ENCODE results near the gene FAM167B.

- TF ChIP-seq CTCF (IDR thresholded peaks at IDR 0.05; ENCODE audit: borderline replicate concordance, extremely low read depth, low read length, poor library complexity, severe bottlenecking) (no peak), EZH2 (IDR thresholded peaks at IDR 0.05; ENCODE audit: borderline replicate concordance, low read depth, low read length, severe bottlenecking) (no peak)
Measured at GRCh38 chr1:32269744-32270143, 22.7 kb downstream of the FAM167B start.

All from DND-41 (cell line).